H1 (cell line): ENCODE data around the gene PPM1L. TPM values are rescaled to one million over a fixed set of nuclear protein-coding genes. Genes with fewer than 3 reads are reported as not detected.

ENCODE experiments used
- CTCF ChIA-PET: fragments of 300-600 bp; sonication (Branson Sonifier 250); formaldehyde crosslinking; loops from one replicate; lab custom pipeline; 2021; ENCODE audit not compliant: partially characterized antibody; lab: Charles Lee
- POLR2A ChIA-PET: fragments of 300-600 bp; sonication (Branson Sonifier 250); formaldehyde crosslinking; loops from one replicate; lab custom pipeline; 2021; ENCODE audit warnings: inconsistent platforms; ENCODE audit not compliant: partially characterized antibody; lab: Charles Lee
- DNase-seq, 2 experiments: peaks; one replicate each; pipeline versions ENCODE4 v3.0.0 to v3.0.0-alpha.2; 2010 to 2022; ENCODE audit warnings: low spot score in 2 of 2, low read depth in 1 of 2, mixed read lengths in 1 of 2
- FAIRE-seq: peaks from 2 replicates; lab custom pipeline; 2011; peaks lifted over from hg19 to GRCh38; lab: Jason Lieb, UNC
- H2AFZ ChIP-seq: 2 replicates; pipeline ENCODE4 v1.8.1; 2012; ENCODE audit warnings: low read length, inconsistent platforms
- H2AK5ac ChIP-seq: 2 replicates; pipeline ENCODE4 v1.6.1; 2013; ENCODE audit warnings: low read depth, low read length
- H2BK120ac ChIP-seq: replicated peaks from 2 replicates; pipeline ENCODE3; 2013; ENCODE audit warnings: low read depth, low read length, inconsistent platforms
- H2BK12ac ChIP-seq: 2 replicates; pipeline ENCODE4 v1.6.1; 2013; ENCODE audit warnings: low read depth, low read length
- H2BK15ac ChIP-seq: 2 replicates; pipeline ENCODE4 v1.6.1; 2013; ENCODE audit warnings: low read length
- H2BK20ac ChIP-seq: 2 replicates; pipeline ENCODE4 v1.6.1; 2013; ENCODE audit warnings: low read length
- H2BK5ac ChIP-seq: 2 replicates; pipeline ENCODE4 v1.6.1; 2013; ENCODE audit warnings: low read depth, low read length
- H3K14ac ChIP-seq: 2 replicates; pipeline ENCODE4 v1.6.1; 2013; ENCODE audit warnings: inconsistent platforms; ENCODE audit not compliant: insufficient read length
- H3K18ac ChIP-seq: 2 replicates; pipeline ENCODE4 v1.6.1; 2013; ENCODE audit warnings: low read length; ENCODE audit errors: extremely low read depth
- H3K23ac ChIP-seq: 2 replicates; pipeline ENCODE4 v1.6.1; 2013; ENCODE audit warnings: inconsistent platforms; ENCODE audit not compliant: insufficient read length
- H3K23me2 ChIP-seq: 2 replicates; pipeline ENCODE4 v1.6.1; 2013; ENCODE audit warnings: low read depth, low read length
- H3K27ac ChIP-seq: 2 replicates; pipeline ENCODE4 v1.6.1; 2011; ENCODE audit warnings: low read depth, low read length, inconsistent platforms
- H3K27me3 ChIP-seq, 4 experiments: replicated peaks in 1 of 4; 1 replicate in 1 of 4; 2 replicates in 3 of 4; pipeline versions ENCODE4 v1.6.1 to v1.8.1; 2011 to 2013; ENCODE audit warnings: low read length in 3 of 4, mild to moderate bottlenecking in 3 of 4, inconsistent platforms in 2 of 4, mixed read lengths in 2 of 4, moderate library complexity in 1 of 4; ENCODE audit not compliant: control insufficient read depth in 3 of 4, insufficient read depth in 3 of 4; ENCODE audit errors: extremely low read depth in 1 of 4
- H3K36me3 ChIP-seq, 4 experiments: 2 replicates each; pipeline versions ENCODE4 v1.6.1 to v1.8.1; 2011 to 2013; ENCODE audit warnings: mild to moderate bottlenecking in 4 of 4, low read length in 3 of 4, moderate library complexity in 2 of 4, control low read depth in 1 of 4, inconsistent platforms in 1 of 4; ENCODE audit not compliant: insufficient read depth in 4 of 4, control insufficient read depth in 2 of 4
- H3K4ac ChIP-seq: replicated peaks from 2 replicates; pipeline ENCODE3; 2013; ENCODE audit warnings: low read length, low read depth, mixed read lengths, inconsistent platforms; ENCODE audit not compliant: insufficient read length
- H3K4me1 ChIP-seq, 4 experiments: replicated peaks in 1 of 4; 1 replicate in 1 of 4; 2 replicates in 3 of 4; pipeline versions ENCODE4 v1.6.1 to v1.8.1; 2011 to 2013; ENCODE audit warnings: low read length in 3 of 4, inconsistent platforms in 2 of 4, mixed read lengths in 1 of 4; ENCODE audit not compliant: insufficient read depth in 4 of 4, control insufficient read depth in 3 of 4
- H3K4me2 ChIP-seq, 2 experiments: 2 replicates each; pipeline versions ENCODE4 v1.6.1 to v1.8.1; 2011 to 2013; ENCODE audit warnings: low read depth in 2 of 2, low read length in 2 of 2, control low read depth in 1 of 2, inconsistent platforms in 1 of 2, mild to moderate bottlenecking in 1 of 2; ENCODE audit not compliant: insufficient read depth in 1 of 2
- H3K4me3 ChIP-seq, 4 experiments: fragments of 200-600, 300-600 bp in 1 of 4; sonication (generic), shearing (Covaris generic), sonication (Bioruptor Twin) in 1 of 4; 2 replicates each; pipeline versions ENCODE4 v1.5.1 to v1.8.1; 2011 to 2016; ENCODE audit warnings: low read length in 4 of 4, low read depth in 3 of 4, control low read depth in 2 of 4, inconsistent platforms in 2 of 4, mild to moderate bottlenecking in 2 of 4, mixed read lengths in 1 of 4, moderate library complexity in 1 of 4; ENCODE audit not compliant: insufficient read depth in 2 of 4; ENCODE audit errors: extremely low read depth in 1 of 4
- H3K56ac ChIP-seq: replicated peaks from 2 replicates; pipeline ENCODE3; 2013; ENCODE audit warnings: low read depth, mild to moderate bottlenecking, mixed read lengths, low read length, inconsistent platforms; ENCODE audit not compliant: insufficient read length
- H3K79me1 ChIP-seq: 2 replicates; pipeline ENCODE4 v1.6.1; 2013; ENCODE audit warnings: low read depth, low read length, control low read depth
- H3K79me2 ChIP-seq, 2 experiments: 2 replicates each; pipeline versions ENCODE4 v1.6.1 to v1.8.1; 2012 to 2013; ENCODE audit warnings: low read length in 2 of 2, mild to moderate bottlenecking in 2 of 2, inconsistent platforms in 1 of 2; ENCODE audit not compliant: insufficient read depth in 2 of 2, control insufficient read depth in 1 of 2
- H3K9ac ChIP-seq, 4 experiments: replicated peaks in 1 of 4; 1 replicate in 1 of 4; 2 replicates in 3 of 4; pipeline versions ENCODE4 v1.6.1 to v1.8.1; 2011 to 2013; ENCODE audit warnings: low read depth in 3 of 4, low read length in 3 of 4, control low read depth in 2 of 4, mild to moderate bottlenecking in 2 of 4, moderate library complexity in 2 of 4, inconsistent platforms in 1 of 4; ENCODE audit errors: extremely low read depth in 1 of 4
- H3K9me3 ChIP-seq, 2 experiments: 2 replicates each; pipeline versions ENCODE4 v1.6.1 to v1.8.1; 2012 to 2013; ENCODE audit warnings: mild to moderate bottlenecking in 2 of 2, moderate library complexity in 2 of 2, control low read depth in 1 of 2, inconsistent platforms in 1 of 2, low read depth in 1 of 2, low read length in 1 of 2, mixed read lengths in 1 of 2; ENCODE audit not compliant: insufficient read depth in 2 of 2
- H4K20me1 ChIP-seq, 2 experiments: replicated peaks in 1 of 2; 2 replicates each; pipeline versions ENCODE3 to v1.8.1; 2011 to 2013; ENCODE audit warnings: inconsistent platforms in 2 of 2, low read length in 2 of 2, mild to moderate bottlenecking in 1 of 2; ENCODE audit not compliant: insufficient read depth in 2 of 2, control insufficient read depth in 1 of 2
- H4K5ac ChIP-seq: 2 replicates; pipeline ENCODE4 v1.6.1; 2013; ENCODE audit warnings: low read length, low read depth, mixed read lengths, inconsistent platforms; ENCODE audit not compliant: insufficient read length
- H4K8ac ChIP-seq: 2 replicates; pipeline ENCODE4 v1.8.0; 2013; ENCODE audit warnings: mild to moderate bottlenecking, moderate library complexity, low read length, inconsistent platforms; ENCODE audit not compliant: insufficient read depth; ENCODE audit errors: extremely low read depth
- H4K91ac ChIP-seq: replicated peaks from 2 replicates; pipeline ENCODE3; 2013; ENCODE audit warnings: low read length, mixed read lengths, inconsistent platforms; ENCODE audit not compliant: insufficient read length
- CBX5 ChIP-seq: fragments of 300-800, 300-1000 bp; sonication (generic); IDR thresholded peaks from 2 replicates; pipeline ENCODE4 v1.7.1; 2016; ENCODE audit warnings: antibody characterized with exemption, low read length, low read depth
- CTBP2 ChIP-seq: IDR thresholded peaks from 2 replicates; pipeline ENCODE4 v1.7.0; 2011; ENCODE audit warnings: borderline replicate concordance, mild to moderate bottlenecking, moderate library complexity, mixed read lengths, low read length; ENCODE audit not compliant: insufficient read depth, insufficient read length
- HDAC2 ChIP-seq, 2 experiments: fragments of 300-600 bp in 1 of 2; sonication (generic) in 1 of 2; IDR thresholded peaks; 2 replicates each; pipeline ENCODE4 v1.6.1; 2011 to 2012; ENCODE audit warnings: low read depth in 2 of 2, low read length in 2 of 2, mild to moderate bottlenecking in 2 of 2, moderate library complexity in 2 of 2, borderline replicate concordance in 1 of 2, inconsistent platforms in 1 of 2
- RXRA ChIP-seq: IDR thresholded peaks from 2 replicates; pipeline ENCODE4 v1.6.1; 2011; ENCODE audit warnings: low read depth, mild to moderate bottlenecking, low read length, moderate library complexity; ENCODE audit not compliant: insufficient read depth
- SIN3A ChIP-seq, 2 experiments: IDR thresholded peaks in 1 of 2; conservative IDR thresholded peaks in 1 of 2; 2 replicates each; pipeline ENCODE4 v1.6.1; 2011 to 2012; ENCODE audit warnings: low read length in 2 of 2, improper control_type of control experiment in 1 of 2, low read depth in 1 of 2, mild to moderate bottlenecking in 1 of 2
- WGBS, 2 experiments: shearing (Covaris generic) in 1 of 2; methylation state at CpG; one replicate each; pipeline versions ENCODE4 v1.1.6 to v1.1.7; 2013 to 2015; ENCODE audit warnings: low lambda C conversion rate in 2 of 2, mixed read lengths in 2 of 2, inconsistent platforms in 1 of 2, low coverage in 1 of 2, missing lambda C conversion rate in 1 of 2; ENCODE audit not compliant: insufficient replicate concordance in 2 of 2, insufficient coverage in 1 of 2, insufficient read length in 1 of 2; ENCODE audit errors: extremely low coverage in 1 of 2, missing lambda C conversion rate in 1 of 2; 5-methylcytosine and 5-hydroxymethylcytosine counted together
- polyA plus RNA-seq, 7 experiments: library from polyadenylated mRNA; depleted of rRNA in 3 of 7; stranded (reverse) in 5 of 7; unstranded in 2 of 7; fragments of >200 nt in 5 of 7; fragments of 200-250 nt in 2 of 7; gene quantifications; 1 replicate in 5 of 7; 2 replicates in 1 of 7; 4 replicates in 1 of 7; pipeline versions ENCODE4 v1.2.1 to v1.2.3, GENCODE V29; 2011 to 2013; ENCODE audit warnings: missing spikeins in 2 of 7, mixed read lengths in 2 of 7
- total RNA-seq: library from RNA; stranded (reverse); fragmentation: NEBNext Ultra II Directional; extraction: Animal tissue kit (Norgen Biotek cat#: 25700); gene quantifications from 2 replicates; pipeline ENCODE4 v1.2.1, GENCODE V29; 2021
- TF ChIP-seq, protein P1 (sequence below): IDR thresholded peaks from 2 replicates; pipeline ENCODE4 v1.6.1; 2011; ENCODE audit warnings: low read depth, mild to moderate bottlenecking, low read length; ENCODE audit not compliant: insufficient read depth

Gene PPM1L
- total and polyA plus RNA-seq, 2 of the 8 experiments (the other 6 are each of a cell fraction or from before 2014, with no cell fraction given): 2.8 to 18.1 TPM

DNA sequence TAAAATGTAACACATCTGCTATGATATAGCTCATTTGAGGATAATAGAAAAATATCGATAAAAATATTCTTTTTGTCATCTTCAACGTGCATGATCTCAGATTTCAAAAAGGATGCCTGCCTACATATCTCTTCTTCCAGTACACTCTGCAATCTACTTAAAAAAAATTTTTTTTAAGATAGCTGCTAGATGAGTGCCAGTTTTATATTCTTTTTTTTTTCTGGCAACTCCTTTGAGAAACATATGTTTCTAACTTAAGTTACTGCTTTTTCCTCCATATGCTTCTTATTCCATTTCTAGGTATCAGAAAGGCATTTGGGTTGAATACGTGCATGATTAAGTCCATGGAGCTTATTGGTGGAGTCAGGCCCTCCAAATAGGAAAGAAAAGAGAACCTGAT is 160.4 kb downstream of the PPM1L start:
- H4K8ac ChIP-seq: no peak overlapping the region
- no peak overlapping the region for H3K56ac ChIP-seq
- no peak overlapping the region for H3K4me3 ChIP-seq
- TF ChIP-seq RXRA (no peak), SIN3A (conservative IDR thresholded peaks at IDR 0.05 in 1 of 2, IDR thresholded peaks at IDR 0.05 in 1 of 2; ENCODE audit: low read depth in 1 of 2, low read length in 2 of 2) (no peak), CTBP2 (no peak), HDAC2 (IDR thresholded peaks at IDR 0.05; ENCODE audit: borderline replicate concordance in 1 of 2, low read depth in 2 of 2, low read length in 2 of 2) (no peak), CBX5 (no peak)
- TF ChIP-seq, protein P1, sequence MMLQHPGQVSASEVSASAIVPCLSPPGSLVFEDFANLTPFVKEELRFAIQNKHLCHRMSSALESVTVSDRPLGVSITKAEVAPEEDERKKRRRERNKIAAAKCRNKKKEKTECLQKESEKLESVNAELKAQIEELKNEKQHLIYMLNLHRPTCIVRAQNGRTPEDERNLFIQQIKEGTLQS: no peak
- TF ChIP-seq, all 59 proteins: peak for 0
- H3K79me1 ChIP-seq: no peaks in the 10 kb centered on the region
- no peak overlapping the region for H2AFZ ChIP-seq
- H3K4me1 ChIP-seq: no peaks in the 10 kb centered on the region
- H4K20me1 ChIP-seq: no peaks in the 10 kb centered on the region
- no peak overlapping the region for H2BK15ac ChIP-seq
- H3K4me2 ChIP-seq: no peak overlapping the region
- H2BK20ac ChIP-seq: no peak overlapping the region
- no peak overlapping the region for H3K18ac ChIP-seq
- 94% methylated on average over 3 of the region's 3 CpGs; no CpG with 5 or more reads in 1 of the 2 experiments for WGBS, 2 experiments
- no peak overlapping the region for H2BK120ac ChIP-seq
- H4K5ac ChIP-seq: no peak overlapping the region
- no peaks in the 10 kb centered on the region for H3K9me3 ChIP-seq
- no peak for DNase-seq
- no peak overlapping the region for H2AK5ac ChIP-seq
- no peak overlapping the region for H3K27ac ChIP-seq
- no peak overlapping the region for H2BK12ac ChIP-seq
- no peak overlapping the region for H3K9ac ChIP-seq
- H3K36me3 ChIP-seq: no peaks in the 10 kb centered on the region
- FAIRE-seq: no peak
- no peak overlapping the region for H3K23ac ChIP-seq
- H4K91ac ChIP-seq: no peak overlapping the region
- H3K14ac ChIP-seq: no peak overlapping the region
- ChIA-PET CTCF (interaction anchor here (0.7 to 5.5 kb wide), 7 partner anchors 13 to 388 kb away, joined by 3 to 40 read pairs (median 3); no protein-coding TSS in a partner anchor), POLR2A (no interaction called here)
- H3K4ac ChIP-seq: no peak overlapping the region
- no peaks in the 10 kb centered on the region for H3K23me2 ChIP-seq
- no peaks in the 10 kb centered on the region for H3K27me3 ChIP-seq
- no peaks in the 10 kb centered on the region for H3K79me2 ChIP-seq
- no peak overlapping the region for H2BK5ac ChIP-seq
